ENCODE data around the gene FHL1.

The FHL1 gene

GRCh38 chrX:136251041-136251991 lies 104.0 kb downstream of the FHL1 start, which contains the start of gene MAP7D3:
Gene MAP7D3 (minus strand): TSS chrX:136251400. CDS start chrX:136251358, 42 bp downstream.
- peak; percentile 16 to 29 for DNase-seq (ENCODE audit: low read depth in 2 of 2, low spot score in 1 of 2)

- DNase-seq (ENCODE audit: low read depth in 2 of 2, low spot score in 1 of 2), result no peak
These were observed 108.2 kb downstream of the FHL1 start for GRCh38 chrX:136255541-136255940.

GRCh38 chrX:136256026-136256425 lies 108.7 kb downstream of the FHL1 start:
- DNase-seq (ENCODE audit: low read depth in 2 of 2, low spot score in 1 of 2), result no peak

GRCh38 chrX:136258951-136259350 lies 111.6 kb downstream of the FHL1 start:
- no peak for DNase-seq (ENCODE audit: low read depth in 2 of 2, low spot score in 1 of 2)

- no peak for DNase-seq (ENCODE audit: low read depth in 2 of 2, low spot score in 1 of 2)
These were observed 112.2 kb downstream of the FHL1 start for GRCh38 chrX:136259543-136259942.

- DNase-seq (ENCODE audit: low read depth in 2 of 2, low spot score in 1 of 2), result no peak
These were observed 113.4 kb downstream of the FHL1 start for GRCh38 chrX:136260776-136261175.
